ENCODE results near the gene NBPF4.
A peak's percentile ranks its signal among the peaks of the same experiment; 100 is the strongest.
"Not testable (repeated sequence)": the region's sequence is repeated elsewhere in the genome, so short reads cannot be mapped to it uniquely, and the experiment has no call there.

The NBPF4 gene

DNA sequence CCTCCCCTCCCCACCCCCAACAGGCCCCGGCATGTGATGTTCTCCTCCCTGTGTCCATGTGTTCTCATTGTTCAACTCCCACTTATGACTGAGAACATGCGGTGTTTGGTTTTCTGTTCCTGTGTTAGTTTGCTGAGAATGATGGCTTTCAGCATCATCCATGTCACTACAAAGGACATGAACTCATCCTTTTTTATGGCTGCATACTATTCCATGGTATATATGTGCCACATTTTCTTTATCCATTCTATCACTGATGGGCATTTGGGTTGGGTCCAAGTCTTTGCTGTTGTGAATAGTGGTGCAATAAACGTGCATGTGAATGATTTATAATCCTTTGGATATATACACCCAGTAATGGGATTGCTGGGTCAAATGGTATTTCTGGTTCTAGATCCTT lies 40.3 kb downstream of the NBPF4 start:
- peaks cover 11% of the 10 kb centered on the region for H3K4me1 ChIP-seq (ENCODE audit: insufficient read depth, low read length)
- H3K27ac ChIP-seq (ENCODE audit: low read depth, low read length); H3K36me3 ChIP-seq (ENCODE audit: insufficient read depth, low read length); H3K9ac ChIP-seq (ENCODE audit: low read length); H3K27me3 ChIP-seq (ENCODE audit: control insufficient read depth in 1 of 2, insufficient read depth in 2 of 2, low read length in 2 of 2); H3K9me3 ChIP-seq (ENCODE audit: low read length); H3K4me3 ChIP-seq (ENCODE audit: low read depth in 1 of 2, low read length in 2 of 2): not testable (repeated sequence)

DNA sequence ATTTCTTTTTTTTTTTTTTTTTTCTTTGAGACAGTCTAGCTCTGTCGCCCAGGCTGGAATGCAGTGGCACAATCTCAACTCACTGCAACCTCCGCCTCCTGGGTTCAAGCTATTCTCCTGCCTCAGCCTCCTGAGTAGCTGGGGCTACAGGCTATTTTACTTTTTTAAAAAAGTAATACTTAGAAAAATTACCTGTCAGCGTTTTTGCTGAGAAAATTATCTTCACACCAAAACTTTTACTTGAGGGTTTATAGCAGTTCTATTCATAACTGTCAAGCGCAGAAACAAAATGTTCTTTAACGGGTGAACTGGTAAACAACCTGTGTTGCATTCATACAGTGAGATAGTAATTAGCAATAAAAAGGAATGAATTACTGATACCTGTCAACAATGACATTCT lies 42.2 kb downstream of the NBPF4 start:
- H3K27me3 ChIP-seq (ENCODE audit: control insufficient read depth in 1 of 2, insufficient read depth in 2 of 2, low read length in 2 of 2), result no peaks in the 10 kb centered on the region
- H3K27ac ChIP-seq (ENCODE audit: low read depth, low read length), result no peak overlapping the region
- no peaks in the 10 kb centered on the region for H3K36me3 ChIP-seq (ENCODE audit: insufficient read depth, low read length)
- H3K9me3 ChIP-seq (ENCODE audit: low read length), result no peaks in the 10 kb centered on the region
- H3K4me3 ChIP-seq (ENCODE audit: low read depth in 1 of 2, low read length in 2 of 2), result no peak overlapping the region
- H3K9ac ChIP-seq (ENCODE audit: low read length), result no peak overlapping the region
- peaks cover 20% of the 10 kb centered on the region for H3K4me1 ChIP-seq (ENCODE audit: insufficient read depth, low read length)

DNA sequence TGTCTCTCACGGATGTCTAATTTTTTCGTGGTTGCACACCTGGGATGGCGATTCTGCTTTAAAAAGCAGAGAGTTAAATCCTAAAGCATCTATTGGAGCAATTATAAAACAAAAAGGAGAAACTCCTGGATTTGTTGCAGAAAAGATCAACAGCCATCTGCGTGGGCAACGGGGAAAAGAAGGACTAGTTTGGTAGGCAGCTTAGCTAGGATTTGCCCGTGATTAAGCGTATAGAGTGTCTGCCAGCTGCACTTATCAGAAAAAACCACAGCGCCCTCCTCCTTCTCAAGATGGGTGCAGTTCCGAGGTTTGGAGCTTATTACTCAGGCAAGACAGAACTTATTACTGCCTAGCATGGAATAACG lies 43.2 kb downstream of the NBPF4 start:
- Histone ChIP-seq H3K4me3 (ENCODE audit: low read depth in 1 of 2, low read length in 2 of 2) (peak overlapping the region; percentile 89 to 93), H3K36me3 (ENCODE audit: insufficient read depth, low read length) (no peaks in the 10 kb centered on the region), H3K27ac (ENCODE audit: low read depth, low read length) (peak overlapping the region; percentile 78)

DNA sequence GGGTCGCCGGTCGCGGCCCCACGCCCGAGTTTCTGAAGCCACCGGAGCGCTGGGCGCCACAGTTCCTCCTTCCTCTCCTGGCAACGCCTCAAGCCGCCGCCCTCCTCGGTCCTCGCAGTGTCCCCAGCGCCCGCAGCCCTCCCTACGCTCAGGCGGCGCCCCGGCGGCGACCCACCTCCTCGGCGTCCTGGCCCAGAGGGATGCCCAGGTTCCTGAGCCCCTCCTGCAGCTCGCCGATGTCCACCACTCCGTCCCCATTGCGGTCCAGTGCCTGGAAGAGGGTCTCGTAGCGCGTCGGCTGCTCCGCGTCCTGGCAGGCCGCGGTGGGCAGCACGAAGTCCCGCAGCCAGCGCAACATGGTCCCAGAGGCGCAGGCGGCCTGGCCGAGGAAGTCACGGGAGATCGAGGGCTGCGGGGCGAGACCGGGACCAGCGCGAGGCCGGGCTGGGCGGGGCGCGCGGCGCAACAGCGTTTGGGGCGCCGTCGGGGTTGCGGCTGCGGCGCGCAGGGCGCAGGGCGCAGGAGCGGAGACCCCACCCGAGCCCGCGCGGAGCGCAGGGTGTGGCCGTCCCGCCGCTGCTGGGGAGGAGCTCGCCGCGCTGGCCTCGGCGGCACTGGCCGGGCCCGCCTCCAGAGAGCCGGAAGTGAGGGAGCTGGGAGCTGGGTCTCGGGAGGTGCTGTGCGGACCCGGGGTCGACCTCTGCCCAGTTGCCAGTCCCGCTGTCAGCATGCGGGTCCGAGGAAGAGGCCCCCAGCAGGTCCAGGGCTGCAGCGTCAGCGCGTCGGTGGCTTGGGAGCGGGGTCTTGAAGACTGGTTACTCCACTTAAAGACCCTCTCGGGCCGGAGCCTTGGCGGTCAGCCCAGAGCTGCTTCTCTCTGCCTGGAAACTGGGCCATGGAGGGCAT lies 43.8 kb downstream of the NBPF4 start, which contains the start of gene SLC25A24:
SLC25A24 (minus strand) TSS at position 563 of the 906 bp plus-strand sequence; CDS start at position 358, 205 bp downstream.
- H3K4me3 ChIP-seq (ENCODE audit: low read depth in 1 of 2, low read length in 2 of 2), result peak within 1 kb of the TSS; percentile 89 to 93
- H3K36me3 ChIP-seq (ENCODE audit: insufficient read depth, low read length), result peaks cover 6% of the 10 kb centered on the region
- peaks cover 20% of the 10 kb centered on the region for H3K4me1 ChIP-seq (ENCODE audit: insufficient read depth, low read length)
- H3K27ac ChIP-seq (ENCODE audit: low read depth, low read length), result peak within 1 kb of the TSS; percentile 78
- H3K27me3 ChIP-seq (ENCODE audit: control insufficient read depth in 1 of 2, insufficient read depth in 2 of 2, low read length in 2 of 2), result no peaks in the 10 kb centered on the region
- peak within 1 kb of the TSS; percentile 80 for H3K9ac ChIP-seq (ENCODE audit: low read length)
- no peaks in the 10 kb centered on the region for H3K9me3 ChIP-seq (ENCODE audit: low read length)

More for the DNA sequence above, 43.2 kb downstream of the NBPF4 start:
- Histone ChIP-seq H3K9ac (ENCODE audit: low read length) (peak overlapping the region; percentile 80), H3K27me3 (ENCODE audit: control insufficient read depth in 1 of 2, insufficient read depth in 2 of 2, low read length in 2 of 2) (no peaks in the 10 kb centered on the region), H3K4me1 (ENCODE audit: insufficient read depth, low read length) (peaks cover 20% of the 10 kb centered on the region), H3K9me3 (ENCODE audit: low read length) (no peaks in the 10 kb centered on the region)

DNA sequence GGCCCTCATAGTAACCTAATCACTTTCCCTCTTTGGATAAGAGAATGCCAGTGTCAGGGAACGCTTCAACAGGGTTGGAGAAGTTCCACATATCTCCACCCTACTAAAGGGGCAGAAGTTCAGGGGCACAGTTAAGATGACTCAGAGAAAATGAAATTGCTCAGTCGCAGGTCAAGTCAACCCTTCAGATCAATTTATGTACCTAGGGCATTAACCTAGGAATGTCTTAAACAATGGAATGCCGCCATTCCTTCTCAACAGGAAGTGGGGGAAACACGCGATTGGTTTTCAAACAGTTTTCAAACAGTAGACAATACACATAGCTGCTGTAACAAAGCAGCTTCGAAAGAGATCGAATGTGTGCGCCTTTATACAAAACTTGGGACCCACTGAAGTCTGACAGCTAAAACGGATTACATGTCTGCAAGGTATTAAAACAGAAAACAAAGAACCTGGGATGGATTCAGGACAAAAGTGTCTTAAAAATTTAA lies 44.6 kb downstream of the NBPF4 start:
- H3K9me3 ChIP-seq (ENCODE audit: low read length), result no peaks in the 10 kb centered on the region
- H3K27me3 ChIP-seq (ENCODE audit: control insufficient read depth in 1 of 2, insufficient read depth in 2 of 2, low read length in 2 of 2), result no peaks in the 10 kb centered on the region
- peak overlapping the region; percentile 78 for H3K27ac ChIP-seq (ENCODE audit: low read depth, low read length)
- peak overlapping the region; percentile 89 to 93 for H3K4me3 ChIP-seq (ENCODE audit: low read depth in 1 of 2, low read length in 2 of 2)
- H3K9ac ChIP-seq (ENCODE audit: low read length), result peak overlapping the region; percentile 15
- H3K36me3 ChIP-seq (ENCODE audit: insufficient read depth, low read length), result peaks cover 9% of the 10 kb centered on the region
- peaks cover 20% of the 10 kb centered on the region for H3K4me1 ChIP-seq (ENCODE audit: insufficient read depth, low read length)

DNA sequence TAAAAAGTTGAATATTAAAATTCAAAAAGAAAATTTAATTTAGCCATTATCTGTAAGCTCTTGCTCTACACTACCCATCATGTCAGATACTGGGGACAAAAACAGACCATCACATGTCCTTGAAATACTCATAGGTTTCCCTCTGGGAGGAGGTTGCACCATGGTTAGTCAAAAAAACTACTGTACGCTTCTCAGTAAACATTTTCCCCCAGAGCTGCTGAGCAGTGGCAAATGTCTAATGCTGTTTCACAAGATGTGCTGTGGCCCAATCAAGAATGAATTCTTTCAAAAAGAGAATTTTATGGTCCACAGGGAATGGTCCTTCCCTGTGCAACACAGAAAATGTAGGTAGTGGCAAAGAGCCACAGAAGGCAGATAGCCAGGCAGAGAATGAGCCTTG lies 49.8 kb downstream of the NBPF4 start:
- no peak overlapping the region for H3K4me3 ChIP-seq (ENCODE audit: low read depth in 1 of 2, low read length in 2 of 2)
- H3K4me1 ChIP-seq (ENCODE audit: insufficient read depth, low read length), result peaks cover 13% of the 10 kb centered on the region
- H3K9ac ChIP-seq (ENCODE audit: low read length), result no peak overlapping the region
- peaks cover 15% of the 10 kb centered on the region for H3K36me3 ChIP-seq (ENCODE audit: insufficient read depth, low read length)
- H3K27me3 ChIP-seq (ENCODE audit: control insufficient read depth in 1 of 2, insufficient read depth in 2 of 2, low read length in 2 of 2), result no peaks in the 10 kb centered on the region
- no peaks in the 10 kb centered on the region for H3K9me3 ChIP-seq (ENCODE audit: low read length)
- no peak overlapping the region for H3K27ac ChIP-seq (ENCODE audit: low read depth, low read length)

DNA sequence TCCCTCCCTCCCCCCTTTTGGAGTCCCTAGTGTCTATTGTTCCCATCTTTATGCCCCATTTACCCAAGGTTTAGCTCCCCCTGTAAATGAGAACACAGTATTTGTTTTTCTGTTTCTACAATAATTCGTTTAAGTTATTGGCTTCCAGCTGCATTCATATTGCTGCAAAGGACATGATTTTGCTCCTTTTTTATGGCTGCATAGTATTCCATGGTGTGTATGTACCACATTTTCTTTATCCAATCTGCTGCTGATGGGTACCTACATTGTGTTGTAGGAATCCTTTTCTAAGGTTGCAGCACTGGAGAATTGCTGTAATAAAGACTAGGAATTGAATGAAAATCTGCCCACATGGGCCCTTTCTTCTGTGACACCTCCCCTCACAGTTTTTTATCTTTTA lies 50.5 kb downstream of the NBPF4 start:
- Histone ChIP-seq H3K9me3 (ENCODE audit: low read length) (no peaks in the 10 kb centered on the region), H3K4me1 (ENCODE audit: insufficient read depth, low read length) (peaks cover 6% of the 10 kb centered on the region), H3K9ac (ENCODE audit: low read length) (no peak overlapping the region), H3K27me3 (ENCODE audit: control insufficient read depth in 1 of 2, insufficient read depth in 2 of 2, low read length in 2 of 2) (no peaks in the 10 kb centered on the region), H3K4me3 (ENCODE audit: low read depth in 1 of 2, low read length in 2 of 2) (peak overlapping the region in 1 of 2 donors; percentile 9), H3K36me3 (ENCODE audit: insufficient read depth, low read length) (peaks cover 15% of the 10 kb centered on the region), H3K27ac (ENCODE audit: low read depth, low read length) (no peak overlapping the region)

DNA sequence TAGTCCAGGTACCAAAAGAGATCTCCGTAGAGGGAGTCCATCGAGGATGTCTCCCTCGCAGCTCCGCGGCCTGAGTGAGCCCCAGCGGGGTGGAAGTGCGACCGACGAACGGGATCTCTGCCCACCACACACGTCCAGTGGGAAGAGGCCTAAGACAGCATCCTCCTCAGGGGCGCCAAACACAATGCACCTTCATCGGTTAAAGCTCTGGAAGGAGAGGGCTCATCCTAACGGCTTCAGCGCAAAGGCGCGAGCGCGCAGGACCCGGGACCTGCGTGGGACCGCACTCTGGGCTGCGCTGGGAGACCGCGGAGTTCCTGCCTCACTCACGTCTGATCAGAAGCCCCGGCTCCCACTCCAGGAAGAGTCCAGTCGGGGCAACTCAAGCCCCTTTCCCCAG lies 51.3 kb downstream of the NBPF4 start:
- H3K4me1 ChIP-seq (ENCODE audit: insufficient read depth, low read length), result no peaks in the 10 kb centered on the region
- no peak overlapping the region for H3K27ac ChIP-seq (ENCODE audit: low read depth, low read length)
- no peaks in the 10 kb centered on the region for H3K27me3 ChIP-seq (ENCODE audit: control insufficient read depth in 1 of 2, insufficient read depth in 2 of 2, low read length in 2 of 2)
- H3K9ac ChIP-seq (ENCODE audit: low read length), result no peak overlapping the region
- no peaks in the 10 kb centered on the region for H3K9me3 ChIP-seq (ENCODE audit: low read length)
- no peak overlapping the region for H3K4me3 ChIP-seq (ENCODE audit: low read depth in 1 of 2, low read length in 2 of 2)
- H3K36me3 ChIP-seq (ENCODE audit: insufficient read depth, low read length), result peaks cover 15% of the 10 kb centered on the region

DNA sequence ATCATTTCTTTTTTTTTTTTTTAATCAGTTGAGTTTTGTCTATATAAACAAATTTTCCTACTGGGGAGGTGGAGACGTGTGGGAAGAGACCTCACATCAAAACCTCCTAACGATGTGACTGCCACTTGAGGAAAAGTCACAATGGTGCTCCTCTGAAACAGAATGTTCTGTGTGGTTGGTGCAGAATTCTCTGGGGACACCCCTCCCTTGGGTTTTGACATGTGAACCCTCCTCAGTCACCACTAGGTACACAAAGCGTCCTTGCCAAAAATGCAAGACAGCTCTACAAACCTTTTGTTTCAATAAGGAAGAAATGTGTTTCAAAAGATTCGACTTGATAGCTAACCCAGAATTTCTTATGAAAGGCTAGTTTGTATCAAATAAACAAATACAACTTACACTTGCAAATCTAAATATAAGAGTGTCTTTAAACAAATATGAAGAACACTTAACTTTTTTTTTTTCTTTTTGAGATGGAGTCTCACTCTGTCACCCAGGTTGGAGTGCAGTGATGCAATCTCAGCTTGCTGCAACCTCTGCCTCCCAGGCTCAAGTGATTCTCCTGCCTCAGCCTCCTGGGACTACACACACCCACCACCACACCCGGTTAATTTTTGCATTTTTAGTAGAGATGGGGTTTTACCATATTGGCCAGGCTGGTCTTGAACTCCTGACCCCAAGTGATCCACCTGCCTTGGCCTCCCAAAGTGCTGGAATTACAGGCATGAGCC lies 53.0 kb downstream of the NBPF4 start:
- H3K4me3 ChIP-seq (ENCODE audit: low read depth in 1 of 2, low read length in 2 of 2), result no peak overlapping the region
- no peaks in the 10 kb centered on the region for H3K4me1 ChIP-seq (ENCODE audit: insufficient read depth, low read length)
- H3K9me3 ChIP-seq (ENCODE audit: low read length), result no peaks in the 10 kb centered on the region
- peaks cover 15% of the 10 kb centered on the region for H3K36me3 ChIP-seq (ENCODE audit: insufficient read depth, low read length)
- no peaks in the 10 kb centered on the region for H3K27me3 ChIP-seq (ENCODE audit: control insufficient read depth in 1 of 2, insufficient read depth in 2 of 2, low read length in 2 of 2)
- no peak overlapping the region for H3K9ac ChIP-seq (ENCODE audit: low read length)
- no peak overlapping the region for H3K27ac ChIP-seq (ENCODE audit: low read depth, low read length)

DNA sequence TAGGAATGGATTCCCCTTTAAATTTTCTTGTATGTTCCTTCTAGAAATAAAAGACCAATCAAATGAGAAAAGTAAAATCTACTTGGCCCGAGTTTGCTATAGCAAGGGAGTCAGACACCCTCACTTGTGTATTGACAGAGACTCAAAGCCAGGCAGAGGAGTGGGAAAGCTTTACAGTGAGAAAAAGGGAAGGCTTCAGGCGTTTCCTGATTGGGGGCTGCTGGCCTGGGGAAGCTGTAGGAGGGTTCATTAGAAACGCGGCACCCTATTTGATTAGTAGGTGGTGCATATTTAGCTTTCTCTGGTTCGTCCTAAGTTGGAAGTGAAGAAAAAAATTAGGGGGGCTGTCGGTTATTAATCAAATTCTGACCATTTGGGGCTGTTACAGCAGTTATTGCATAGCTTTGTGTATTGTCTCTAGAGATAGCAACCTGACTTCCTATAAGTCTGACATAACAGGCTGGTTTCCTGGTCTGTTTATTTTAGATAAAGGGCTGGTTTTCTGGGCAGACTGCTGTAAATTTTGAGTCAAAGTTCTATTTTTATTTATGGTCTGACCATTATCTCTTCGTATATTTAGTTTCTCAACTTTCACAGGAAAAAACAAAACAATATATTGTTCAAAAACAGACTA lies 53.8 kb downstream of the NBPF4 start:
- H3K4me3 ChIP-seq (ENCODE audit: low read depth in 1 of 2, low read length in 2 of 2), result no peak overlapping the region
- no peaks in the 10 kb centered on the region for H3K9me3 ChIP-seq (ENCODE audit: low read length)
- H3K27me3 ChIP-seq (ENCODE audit: control insufficient read depth in 1 of 2, insufficient read depth in 2 of 2, low read length in 2 of 2), result no peaks in the 10 kb centered on the region
- H3K9ac ChIP-seq (ENCODE audit: low read length), result no peak overlapping the region
- H3K36me3 ChIP-seq (ENCODE audit: insufficient read depth, low read length), result peaks cover 9% of the 10 kb centered on the region
- no peak overlapping the region for H3K27ac ChIP-seq (ENCODE audit: low read depth, low read length)
- H3K4me1 ChIP-seq (ENCODE audit: insufficient read depth, low read length), result no peaks in the 10 kb centered on the region

DNA sequence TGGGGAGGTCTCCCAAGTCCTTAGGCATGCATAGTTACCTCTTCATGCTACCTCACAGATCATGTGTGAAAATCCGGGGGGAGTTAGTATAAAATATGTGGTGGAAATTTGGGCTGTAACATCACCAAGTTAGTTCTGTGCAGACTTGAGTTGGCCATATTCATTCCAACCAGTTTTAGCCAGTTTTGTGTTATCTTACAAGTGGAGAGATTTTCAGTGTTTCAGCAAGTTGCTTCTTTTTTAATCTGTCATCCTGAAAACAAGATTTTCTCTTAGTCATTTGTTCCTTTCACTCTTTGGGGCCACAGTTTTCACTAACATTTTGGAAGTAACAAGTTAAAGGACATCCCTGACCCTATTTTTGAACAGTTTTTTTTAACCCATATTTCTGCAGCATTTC lies 55.1 kb downstream of the NBPF4 start:
- H3K4me1 ChIP-seq (ENCODE audit: insufficient read depth, low read length), result no peaks in the 10 kb centered on the region
- H3K27ac ChIP-seq (ENCODE audit: low read depth, low read length), result no peak overlapping the region
- H3K9ac ChIP-seq (ENCODE audit: low read length), result no peak overlapping the region
- H3K4me3 ChIP-seq (ENCODE audit: low read depth in 1 of 2, low read length in 2 of 2), result no peak overlapping the region
- H3K27me3 ChIP-seq (ENCODE audit: control insufficient read depth in 1 of 2, insufficient read depth in 2 of 2, low read length in 2 of 2), result no peaks in the 10 kb centered on the region
- H3K9me3 ChIP-seq (ENCODE audit: low read length), result no peaks in the 10 kb centered on the region
- H3K36me3 ChIP-seq (ENCODE audit: insufficient read depth, low read length), result peaks cover 14% of the 10 kb centered on the region
